IMR-90 (cell line): ENCODE measurements around the gene TMPRSS13. TPM values are rescaled to one million over a fixed set of nuclear protein-coding genes. Genes with fewer than 3 reads are reported as not detected.

Experiments used
- ATAC-seq: fragments of 200-7000 bp; cut with Tn5 transposase; 2 replicates; pipeline ENCODE4 v1.9.1; 2020; ENCODE audit warnings: low read depth, mild to moderate bottlenecking, moderate library complexity
- BruUV-seq: library from RNA; stranded (reverse); fragments of 400-500 nt; replicated peaks from 2 replicates; lab custom pipeline; 2021; lab: Mats Ljungman, UMichigan
- CTCF ChIA-PET: fragments of 300-600 bp; formaldehyde crosslinking; extraction: SDS; loops from one replicate; lab custom pipeline; 2021; ENCODE audit warnings: antibody characterized with exemption; lab: Yijun Ruan, JAX
- POLR2A ChIA-PET: fragments of 300-600 bp; sonication (Branson Sonifier 250); formaldehyde crosslinking; loops from one replicate; lab custom pipeline; 2022; ENCODE audit warnings: antibody characterized with exemption; ENCODE audit not compliant: unreplicated experiment; lab: Charles Lee
- DNase-seq: peaks from one replicate; pipeline ENCODE4 v3.0.0; 2013
- H2AFZ ChIP-seq: replicated peaks from 2 replicates; pipeline ENCODE3; 2013; ENCODE audit warnings: low read length, mild to moderate bottlenecking; ENCODE audit not compliant: poor library complexity
- H2AK5ac ChIP-seq: 2 replicates; pipeline ENCODE4 v1.6.1; 2013; ENCODE audit warnings: low read depth, low read length, inconsistent platforms
- H2AK9ac ChIP-seq: replicated peaks from 2 replicates; pipeline ENCODE3; 2013; ENCODE audit warnings: mild to moderate bottlenecking, low read depth, low read length, moderate library complexity; ENCODE audit not compliant: poor library complexity
- H2BK120ac ChIP-seq: 2 replicates; pipeline ENCODE4 v1.6.1; 2013; ENCODE audit warnings: low read depth, low read length, inconsistent platforms
- H2BK15ac ChIP-seq: 3 replicates; pipeline ENCODE4 v1.6.1; 2013; ENCODE audit warnings: low read depth, low read length, inconsistent platforms
- H2BK20ac ChIP-seq: 2 replicates; pipeline ENCODE4 v1.6.1; 2013; ENCODE audit warnings: low read depth, mild to moderate bottlenecking, inconsistent platforms, low read length, moderate library complexity
- H2BK5ac ChIP-seq: 2 replicates; pipeline ENCODE4 v1.6.1; 2013; ENCODE audit warnings: mild to moderate bottlenecking, low read depth, low read length, inconsistent platforms; ENCODE audit not compliant: poor library complexity, severe bottlenecking
- H3K14ac ChIP-seq: replicated peaks from 2 replicates; pipeline ENCODE4 v1.6.1; 2013; ENCODE audit warnings: low read depth, low read length, inconsistent platforms
- H3K18ac ChIP-seq: 2 replicates; pipeline ENCODE4 v1.6.1; 2013; ENCODE audit warnings: low read depth, low read length, control low read depth
- H3K23ac ChIP-seq: 2 replicates; pipeline ENCODE4 v1.6.1; 2013; ENCODE audit warnings: low read depth, low read length, inconsistent platforms
- H3K27ac ChIP-seq: 2 replicates; pipeline ENCODE4 v1.5.1; 2013; ENCODE audit warnings: mild to moderate bottlenecking, control low read depth, low read length; ENCODE audit not compliant: insufficient read depth
- H3K27me3 ChIP-seq: 2 replicates; pipeline ENCODE4 v1.6.1; 2013; ENCODE audit warnings: low read length; ENCODE audit not compliant: control insufficient read depth, insufficient read depth
- H3K36me3 ChIP-seq: 2 replicates; pipeline ENCODE4 v1.6.1; 2013; ENCODE audit warnings: low read length, mixed read lengths; ENCODE audit not compliant: control insufficient read depth, insufficient read depth
- H3K4ac ChIP-seq: 2 replicates; pipeline ENCODE4 v1.6.1; 2013; ENCODE audit warnings: low read depth, low read length, inconsistent platforms
- H3K4me1 ChIP-seq: 2 replicates; pipeline ENCODE4 v1.6.1; 2013; ENCODE audit warnings: low read length, mixed read lengths; ENCODE audit not compliant: control insufficient read depth, insufficient read depth
- H3K4me2 ChIP-seq: 2 replicates; pipeline ENCODE4 v1.6.1; 2013; ENCODE audit warnings: low read depth, mild to moderate bottlenecking, control low read depth, low read length, moderate library complexity
- H3K4me3 ChIP-seq: 2 replicates; pipeline ENCODE4 v1.5.1; 2013; ENCODE audit warnings: low read depth, mild to moderate bottlenecking, control low read depth, low read length, moderate library complexity; ENCODE audit not compliant: insufficient read depth
- H3K56ac ChIP-seq: 2 replicates; pipeline ENCODE4 v1.6.1; 2013; ENCODE audit warnings: low read length, inconsistent platforms; ENCODE audit not compliant: insufficient read depth; ENCODE audit errors: extremely low read depth
- H3K79me1 ChIP-seq, 2 experiments: 2 replicates each; pipeline ENCODE4 v1.6.1; 2013; ENCODE audit warnings: low read length in 2 of 2, inconsistent platforms in 1 of 2, low read depth in 1 of 2
- H3K9ac ChIP-seq: 2 replicates; pipeline ENCODE4 v1.6.1; 2013; ENCODE audit warnings: low read depth, low read length, control low read depth
- H3K9me1 ChIP-seq: 2 replicates; pipeline ENCODE4 v1.6.1; 2013; ENCODE audit warnings: low read length, inconsistent platforms; ENCODE audit not compliant: insufficient read depth
- H3K9me3 ChIP-seq: 2 replicates; pipeline ENCODE4 v1.6.1; 2013; ENCODE audit warnings: low read length; ENCODE audit not compliant: control insufficient read depth, insufficient read depth
- H4K20me1 ChIP-seq: 2 replicates; pipeline ENCODE4 v1.6.1; 2013; ENCODE audit warnings: low read length, inconsistent platforms; ENCODE audit not compliant: insufficient read depth
- H4K5ac ChIP-seq: 2 replicates; pipeline ENCODE4 v1.6.1; 2013; ENCODE audit warnings: mild to moderate bottlenecking, low read depth, low read length, control low read depth
- H4K8ac ChIP-seq, 2 experiments: 2 replicates each; pipeline ENCODE4 v1.6.1; 2013; ENCODE audit warnings: low read depth in 2 of 2, low read length in 2 of 2, control low read depth in 1 of 2, inconsistent platforms in 1 of 2
- H4K91ac ChIP-seq: 2 replicates; pipeline ENCODE4 v1.6.1; 2013; ENCODE audit warnings: low read depth, low read length, inconsistent platforms; ENCODE audit not compliant: insufficient read depth
- BHLHE40 ChIP-seq: fragments of 150-350 bp; IDR thresholded peaks from 2 replicates; pipeline ENCODE4 v1.6.1; 2016; ENCODE audit warnings: mild to moderate bottlenecking, low read depth, low read length
- CEBPB ChIP-seq: IDR thresholded peaks from 2 replicates; pipeline ENCODE4 v1.6.1; 2012; ENCODE audit warnings: low read depth, low read length, improper control_type of control experiment
- CHD1 ChIP-seq: IDR thresholded peaks from 2 replicates; pipeline ENCODE4 v1.6.1; 2012; ENCODE audit warnings: low read depth, low read length, improper control_type of control experiment
- FOS ChIP-seq: fragments of 150-350 bp; IDR thresholded peaks from 2 replicates; pipeline ENCODE4 v1.6.1; 2016; ENCODE audit warnings: low read depth, low read length
- MAFK ChIP-seq: IDR thresholded peaks from 2 replicates; pipeline ENCODE4 v1.6.1; 2012; ENCODE audit warnings: low read depth, low read length, improper control_type of control experiment
- MAZ ChIP-seq: IDR thresholded peaks from 2 replicates; pipeline ENCODE4 v1.6.1; 2012; ENCODE audit warnings: low read depth, mild to moderate bottlenecking, low read length, improper control_type of control experiment, moderate library complexity, borderline replicate concordance
- MXI1 ChIP-seq: IDR thresholded peaks from 2 replicates; pipeline ENCODE4 v1.6.1; 2012; ENCODE audit warnings: low read depth, mild to moderate bottlenecking, low read length, moderate library complexity, borderline replicate concordance
- NFE2L2 ChIP-seq: fragments of 150-350 bp; IDR thresholded peaks from 2 replicates; pipeline ENCODE4 v1.6.1; 2016; ENCODE audit warnings: low read depth, mild to moderate bottlenecking, low read length
- POLR2A ChIP-seq: IDR thresholded peaks from 2 replicates; pipeline ENCODE4 v1.6.1; 2012; ENCODE audit warnings: mild to moderate bottlenecking, low read depth, low read length
- RAD21 ChIP-seq: IDR thresholded peaks from 2 replicates; pipeline ENCODE4 v1.6.1; 2012; ENCODE audit warnings: low read length, improper control_type of control experiment
- RCOR1 ChIP-seq: IDR thresholded peaks from 2 replicates; pipeline ENCODE4 v1.6.1; 2012; ENCODE audit warnings: mild to moderate bottlenecking, low read length, improper control_type of control experiment; ENCODE audit not compliant: insufficient replicate concordance
- RFX5 ChIP-seq: IDR thresholded peaks from 2 replicates; pipeline ENCODE4 v1.8.0; 2012; ENCODE audit warnings: low read depth, mild to moderate bottlenecking, low read length, moderate library complexity
- SMC3 ChIP-seq: fragments of 150-350 bp; IDR thresholded peaks from 2 replicates; pipeline ENCODE4 v1.6.1; 2016; ENCODE audit warnings: low read depth, mild to moderate bottlenecking, antibody characterized with exemption, low read length, moderate library complexity
- WGBS, 2 experiments: methylation state at CpG; one replicate each; pipeline versions ENCODE4 v1.1.5 to v1.1.7; 2013; ENCODE audit warnings: missing lambda C conversion rate in 2 of 2; ENCODE audit not compliant: insufficient read length in 1 of 2; ENCODE audit errors: extremely low coverage in 2 of 2; 5-methylcytosine and 5-hydroxymethylcytosine counted together
- dilution Hi-C: fragments of 300-500 bp; cut with HindIII; formaldehyde crosslinking; loops from one replicate; pipeline ENCODE4 v1.14.3; 2018; ENCODE audit warnings: low sequenced_read_pairs; ENCODE audit not compliant: unreplicated experiment
- in situ Hi-C: fragments of 300-500 bp; cut with MboI; formaldehyde crosslinking; loops from 3 replicates; pipeline ENCODE4 v1.14.3; 2019; ENCODE audit warnings: low sequenced_read_pairs, inconsistent platforms, mixed read lengths
- intact Hi-C: fragments of 100-400 bp; cut with micrococcal nuclease; formaldehyde crosslinking; loops from 2 replicates; pipeline ENCODE4 v1.10.0; 2022
- polyA plus RNA-seq, 3 experiments: library from polyadenylated mRNA; depleted of rRNA; stranded (reverse); fragments of >200 nt; gene quantifications; 2 replicates each; pipeline ENCODE4 v1.2.3, GENCODE V29; 2012; ENCODE audit warnings: low replicate concordance in 1 of 3
- total RNA-seq: library from RNA; depleted of rRNA; stranded (reverse); fragments of >200 nt; gene quantifications from 2 replicates; pipeline ENCODE4 v1.2.3, GENCODE V29; 2012
- TF ChIP-seq, protein P1 (sequence below): conservative IDR thresholded peaks from 2 replicates; pipeline ENCODE4 v1.5.1; 2012; ENCODE audit warnings: mild to moderate bottlenecking, low read depth, low read length, improper control_type of control experiment
- TF ChIP-seq, protein P2 (sequence below): fragments of 150-350 bp; IDR thresholded peaks from 2 replicates; pipeline ENCODE4 v1.6.1; 2016; ENCODE audit warnings: low read depth, mild to moderate bottlenecking, low read length, moderate library complexity, borderline replicate concordance
- TF ChIP-seq, protein P3 (sequence below): fragments of 150-350 bp; IDR thresholded peaks from 2 replicates; pipeline ENCODE4 v1.6.1; 2017; ENCODE audit warnings: mild to moderate bottlenecking, antibody characterized with exemption, low read length, low read depth

Gene TMPRSS13
- total and polyA plus RNA-seq, 2 of the 4 experiments (the other 2 are of a cell fraction): not detected

DNA sequence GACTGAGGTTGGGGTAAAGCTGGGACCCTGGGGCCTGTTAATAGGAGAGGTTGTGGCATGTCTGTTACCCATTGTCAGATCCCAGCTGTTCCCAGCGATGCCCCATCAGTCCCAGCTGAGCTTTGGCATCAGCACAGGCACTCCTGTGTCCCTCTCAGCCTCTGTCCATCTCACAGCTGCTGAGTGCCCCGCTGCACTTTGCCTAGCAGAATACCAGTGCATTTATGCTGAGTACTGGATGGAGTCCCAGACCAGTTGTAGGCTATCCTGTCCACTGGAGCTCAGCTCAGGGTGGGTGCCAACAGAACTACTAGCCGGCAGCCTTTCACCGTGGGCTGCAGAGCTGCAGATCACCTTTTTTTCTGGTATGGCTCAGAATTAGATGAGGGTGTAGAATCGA is 62.7 kb downstream of the TMPRSS13 start:
- DNase-seq: no peak
- no TSS peak for BruUV-seq
- no peaks in the 10 kb centered on the region for H3K79me1 ChIP-seq
- no peaks in the 10 kb centered on the region for H3K36me3 ChIP-seq
- H3K4me2 ChIP-seq: no peak overlapping the region
- WGBS, 2 experiments: no CpG with 5 or more reads among the region's 5 CpGs
- H2BK120ac ChIP-seq: no peak overlapping the region
- no peak overlapping the region for H4K8ac ChIP-seq
- ATAC-seq: no peak
- in situ Hi-C loops: no loop called here
- dilution Hi-C loops: no loop called here
- no peaks in the 10 kb centered on the region for H4K20me1 ChIP-seq
- H2BK15ac ChIP-seq: no peak overlapping the region
- no peak overlapping the region for H3K4me3 ChIP-seq
- no peak overlapping the region for H2AFZ ChIP-seq
- H3K56ac ChIP-seq: no peak overlapping the region
- H3K27me3 ChIP-seq: no peaks in the 10 kb centered on the region; the same call in 1 of the 2 replicates
- CTCF ChIA-PET: interaction anchor here (0.7 kb wide), 1 partner anchor 80 kb away, joined by 3 read pairs; no protein-coding TSS in a partner anchor
- no peak overlapping the region for H2AK9ac ChIP-seq
- TF ChIP-seq FOS (no peak), RFX5 (no peak), RAD21 (no peak), NFE2L2 (no peak), RCOR1 (no peak), POLR2A (no peak), CEBPB (no peak), MXI1 (no peak), MAZ (no peak), SMC3 (no peak), CHD1 (no peak), BHLHE40 (no peak), MAFK (no peak)
- TF ChIP-seq, protein P1, sequence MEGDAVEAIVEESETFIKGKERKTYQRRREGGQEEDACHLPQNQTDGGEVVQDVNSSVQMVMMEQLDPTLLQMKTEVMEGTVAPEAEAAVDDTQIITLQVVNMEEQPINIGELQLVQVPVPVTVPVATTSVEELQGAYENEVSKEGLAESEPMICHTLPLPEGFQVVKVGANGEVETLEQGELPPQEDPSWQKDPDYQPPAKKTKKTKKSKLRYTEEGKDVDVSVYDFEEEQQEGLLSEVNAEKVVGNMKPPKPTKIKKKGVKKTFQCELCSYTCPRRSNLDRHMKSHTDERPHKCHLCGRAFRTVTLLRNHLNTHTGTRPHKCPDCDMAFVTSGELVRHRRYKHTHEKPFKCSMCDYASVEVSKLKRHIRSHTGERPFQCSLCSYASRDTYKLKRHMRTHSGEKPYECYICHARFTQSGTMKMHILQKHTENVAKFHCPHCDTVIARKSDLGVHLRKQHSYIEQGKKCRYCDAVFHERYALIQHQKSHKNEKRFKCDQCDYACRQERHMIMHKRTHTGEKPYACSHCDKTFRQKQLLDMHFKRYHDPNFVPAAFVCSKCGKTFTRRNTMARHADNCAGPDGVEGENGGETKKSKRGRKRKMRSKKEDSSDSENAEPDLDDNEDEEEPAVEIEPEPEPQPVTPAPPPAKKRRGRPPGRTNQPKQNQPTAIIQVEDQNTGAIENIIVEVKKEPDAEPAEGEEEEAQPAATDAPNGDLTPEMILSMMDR: no peak
- TF ChIP-seq, protein P2, sequence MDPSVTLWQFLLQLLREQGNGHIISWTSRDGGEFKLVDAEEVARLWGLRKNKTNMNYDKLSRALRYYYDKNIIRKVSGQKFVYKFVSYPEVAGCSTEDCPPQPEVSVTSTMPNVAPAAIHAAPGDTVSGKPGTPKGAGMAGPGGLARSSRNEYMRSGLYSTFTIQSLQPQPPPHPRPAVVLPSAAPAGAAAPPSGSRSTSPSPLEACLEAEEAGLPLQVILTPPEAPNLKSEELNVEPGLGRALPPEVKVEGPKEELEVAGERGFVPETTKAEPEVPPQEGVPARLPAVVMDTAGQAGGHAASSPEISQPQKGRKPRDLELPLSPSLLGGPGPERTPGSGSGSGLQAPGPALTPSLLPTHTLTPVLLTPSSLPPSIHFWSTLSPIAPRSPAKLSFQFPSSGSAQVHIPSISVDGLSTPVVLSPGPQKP: no peak
- TF ChIP-seq, protein P3, sequence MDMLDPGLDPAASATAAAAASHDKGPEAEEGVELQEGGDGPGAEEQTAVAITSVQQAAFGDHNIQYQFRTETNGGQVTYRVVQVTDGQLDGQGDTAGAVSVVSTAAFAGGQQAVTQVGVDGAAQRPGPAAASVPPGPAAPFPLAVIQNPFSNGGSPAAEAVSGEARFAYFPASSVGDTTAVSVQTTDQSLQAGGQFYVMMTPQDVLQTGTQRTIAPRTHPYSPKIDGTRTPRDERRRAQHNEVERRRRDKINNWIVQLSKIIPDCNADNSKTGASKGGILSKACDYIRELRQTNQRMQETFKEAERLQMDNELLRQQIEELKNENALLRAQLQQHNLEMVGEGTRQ: no peak
- intact Hi-C loops: no loop called here
- H3K27ac ChIP-seq: no peak overlapping the region
- no peak overlapping the region for H4K5ac ChIP-seq
- H3K4ac ChIP-seq: no peak overlapping the region
- POLR2A ChIA-PET: no interaction called here
- no peak overlapping the region for H3K23ac ChIP-seq
- H3K4me1 ChIP-seq: no peaks in the 10 kb centered on the region
- H4K91ac ChIP-seq: no peak overlapping the region
- no peaks in the 10 kb centered on the region for H3K9me1 ChIP-seq
- H3K14ac ChIP-seq: no peak overlapping the region
- H3K9ac ChIP-seq: no peak overlapping the region
- no peak overlapping the region for H3K18ac ChIP-seq
- no peaks in the 10 kb centered on the region for H3K9me3 ChIP-seq
- no peak overlapping the region for H2BK20ac ChIP-seq
- H2BK5ac ChIP-seq: no peak overlapping the region
- H2AK5ac ChIP-seq: no peak overlapping the region
